ENCODE data around the gene PHF5A.

Gene PHF5A

GRCh38 chr22:41415554-41415953 lies 52.9 kb downstream of the PHF5A start:
- no peak for DNase-seq (ENCODE audit: low read depth)

- no peak for DNase-seq (ENCODE audit: low read depth)
Measured at GRCh38 chr22:41411021-41411851, 57.3 kb downstream of the PHF5A start.

GRCh38 chr22:41410311-41410751 lies 58.2 kb downstream of the PHF5A start:
- DNase-seq (ENCODE audit: low read depth), result no peak

All from T-helper 22 cell (primary cell).